OCI-LY3 (cell line): Measurements from ENCODE around the gene ARHGEF10L.

Experiments used
- H2AFZ ChIP-seq: fragments of 200-600, 300-600 bp; shearing (Covaris generic); 2 replicates; pipeline ENCODE4 v1.6.0; 2014; ENCODE audit warnings: antibody characterized with exemption, low read depth, low read length
- H3K27ac ChIP-seq: fragments of 200-600, 300-600 bp; sonication (generic); 2 replicates; pipeline ENCODE4 v1.5.1; 2014; ENCODE audit warnings: mild to moderate bottlenecking, low read length, moderate library complexity, mixed read lengths
- H3K27me3 ChIP-seq: fragments of 200-600, 300-600 bp; sonication (generic); 2 replicates; pipeline ENCODE4 v1.6.1; 2014; ENCODE audit warnings: low read depth, low read length, mixed read lengths
- H3K36me3 ChIP-seq: fragments of 200-600, 300-600 bp; sonication (generic); replicated peaks from 2 replicates; pipeline ENCODE3; 2014; ENCODE audit warnings: low read depth, low read length, mixed read lengths
- H3K4me1 ChIP-seq: fragments of 300-600, 200-600 bp; sonication (generic); 2 replicates; pipeline ENCODE4 v1.6.1; 2014; ENCODE audit warnings: low read length, mixed read lengths
- H3K4me2 ChIP-seq: fragments of 200-600, 300-600 bp; sonication (generic); 2 replicates; pipeline ENCODE4 v1.6.1; 2014; ENCODE audit warnings: low read length, mixed read lengths
- H3K4me3 ChIP-seq: fragments of 300-600, 200-600 bp; sonication (generic); 2 replicates; pipeline ENCODE4 v1.5.1; 2014; ENCODE audit warnings: antibody characterized with exemption, mild to moderate bottlenecking, low read length, moderate library complexity
- H3K79me2 ChIP-seq: fragments of 300-600, 200-600 bp; shearing (Covaris generic); 2 replicates; pipeline ENCODE4 v1.6.1; 2014; ENCODE audit warnings: mild to moderate bottlenecking, low read length, mixed read lengths
- H3K9ac ChIP-seq: fragments of 300-600, 200-600 bp; shearing (Covaris generic); 2 replicates; pipeline ENCODE4 v1.6.0; 2014; ENCODE audit warnings: mild to moderate bottlenecking, low read length, moderate library complexity
- H3K9me3 ChIP-seq: fragments of 200-600, 300-600 bp; shearing (Covaris generic); 2 replicates; pipeline ENCODE4 v1.6.1; 2014; ENCODE audit warnings: low read length, mixed read lengths; ENCODE audit not compliant: insufficient read depth
- H4K20me1 ChIP-seq: fragments of 200-600, 300-600 bp; sonication (generic); 2 replicates; pipeline ENCODE4 v1.6.1; 2016; ENCODE audit warnings: low read length, mixed read lengths; ENCODE audit not compliant: insufficient read depth
- EZH2phosphoT487 ChIP-seq: fragments of 200-600 bp; shearing (Covaris generic); IDR thresholded peaks from 2 replicates; pipeline ENCODE4 v1.6.1; 2018; ENCODE audit warnings: antibody characterized with exemption, mixed run types, low read depth
- TF ChIP-seq, protein P1 (sequence below): fragments of 200-600, 300-600 bp; sonication (generic); IDR thresholded peaks from 2 replicates; pipeline ENCODE4 v1.5.1; 2014; ENCODE audit warnings: antibody characterized with exemption, low read length, low read depth

The ARHGEF10L gene

DNA sequence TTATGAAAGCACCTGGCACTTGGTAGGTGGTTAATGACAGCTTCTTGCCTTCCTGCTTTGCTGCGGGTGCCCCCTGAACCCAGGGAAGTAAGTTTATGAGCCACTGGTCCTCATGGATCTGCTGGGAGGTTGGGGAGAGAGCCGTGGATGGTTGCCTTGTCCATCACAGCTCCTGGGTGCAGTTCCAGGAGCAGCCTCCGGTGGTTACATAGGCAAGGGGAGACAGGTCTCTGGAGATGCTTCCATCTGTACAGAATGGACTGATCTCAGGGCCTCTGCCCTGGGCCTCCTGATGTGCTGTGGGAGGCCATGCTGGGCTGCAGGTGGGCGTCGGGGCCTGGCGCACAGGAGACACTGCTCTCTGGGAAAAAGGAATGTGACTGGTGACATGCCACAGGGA lies 31.6 kb upstream of the ARHGEF10L start:
- no peak overlapping the region for H3K4me3 ChIP-seq
- H3K27ac ChIP-seq: no peak overlapping the region
- no peaks in the 10 kb centered on the region for H3K36me3 ChIP-seq
- H3K9me3 ChIP-seq: no peaks in the 10 kb centered on the region
- no peak overlapping the region for H3K4me2 ChIP-seq
- no peak overlapping the region for H2AFZ ChIP-seq
- no peak for TF ChIP-seq EZH2phosphoT487
- TF ChIP-seq, protein P1, sequence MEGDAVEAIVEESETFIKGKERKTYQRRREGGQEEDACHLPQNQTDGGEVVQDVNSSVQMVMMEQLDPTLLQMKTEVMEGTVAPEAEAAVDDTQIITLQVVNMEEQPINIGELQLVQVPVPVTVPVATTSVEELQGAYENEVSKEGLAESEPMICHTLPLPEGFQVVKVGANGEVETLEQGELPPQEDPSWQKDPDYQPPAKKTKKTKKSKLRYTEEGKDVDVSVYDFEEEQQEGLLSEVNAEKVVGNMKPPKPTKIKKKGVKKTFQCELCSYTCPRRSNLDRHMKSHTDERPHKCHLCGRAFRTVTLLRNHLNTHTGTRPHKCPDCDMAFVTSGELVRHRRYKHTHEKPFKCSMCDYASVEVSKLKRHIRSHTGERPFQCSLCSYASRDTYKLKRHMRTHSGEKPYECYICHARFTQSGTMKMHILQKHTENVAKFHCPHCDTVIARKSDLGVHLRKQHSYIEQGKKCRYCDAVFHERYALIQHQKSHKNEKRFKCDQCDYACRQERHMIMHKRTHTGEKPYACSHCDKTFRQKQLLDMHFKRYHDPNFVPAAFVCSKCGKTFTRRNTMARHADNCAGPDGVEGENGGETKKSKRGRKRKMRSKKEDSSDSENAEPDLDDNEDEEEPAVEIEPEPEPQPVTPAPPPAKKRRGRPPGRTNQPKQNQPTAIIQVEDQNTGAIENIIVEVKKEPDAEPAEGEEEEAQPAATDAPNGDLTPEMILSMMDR: no peak
- H3K4me1 ChIP-seq: no peaks in the 10 kb centered on the region
- no peaks in the 10 kb centered on the region for H3K27me3 ChIP-seq
- no peaks in the 10 kb centered on the region for H3K79me2 ChIP-seq
- H3K9ac ChIP-seq: no peak overlapping the region
- H4K20me1 ChIP-seq: no peaks in the 10 kb centered on the region

DNA sequence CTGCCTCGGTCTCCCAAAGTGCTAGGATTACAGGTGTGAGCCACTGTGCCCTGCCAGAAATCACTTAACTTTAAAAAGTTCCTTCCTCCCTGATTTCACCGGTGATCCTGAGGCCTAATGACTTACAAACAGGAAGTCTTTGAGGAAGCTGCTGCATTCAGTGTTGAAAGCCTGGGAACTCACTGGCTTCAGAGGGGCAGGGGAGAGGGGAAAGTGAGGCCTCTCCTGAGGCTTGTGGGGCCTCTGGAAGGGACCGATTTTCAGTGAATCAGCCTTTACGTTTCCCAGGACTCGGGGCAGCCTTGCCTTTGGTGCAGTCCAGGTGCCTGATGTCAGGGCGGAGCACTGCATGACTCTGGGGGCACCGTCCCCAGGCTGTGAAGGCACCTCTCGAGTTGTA lies 30.1 kb upstream of the ARHGEF10L start:
- H3K4me1 ChIP-seq: no peaks in the 10 kb centered on the region
- H3K79me2 ChIP-seq: no peaks in the 10 kb centered on the region
- no peak overlapping the region for H3K4me3 ChIP-seq
- H3K36me3 ChIP-seq: no peaks in the 10 kb centered on the region
- H3K27me3 ChIP-seq: no peaks in the 10 kb centered on the region
- no peak overlapping the region for H3K9ac ChIP-seq
- TF ChIP-seq, protein P1: no peak
- TF ChIP-seq EZH2phosphoT487: no peak
- H3K4me2 ChIP-seq: no peak overlapping the region
- H2AFZ ChIP-seq: no peak overlapping the region
- no peaks in the 10 kb centered on the region for H3K9me3 ChIP-seq
- H3K27ac ChIP-seq: no peak overlapping the region
- no peaks in the 10 kb centered on the region for H4K20me1 ChIP-seq

DNA sequence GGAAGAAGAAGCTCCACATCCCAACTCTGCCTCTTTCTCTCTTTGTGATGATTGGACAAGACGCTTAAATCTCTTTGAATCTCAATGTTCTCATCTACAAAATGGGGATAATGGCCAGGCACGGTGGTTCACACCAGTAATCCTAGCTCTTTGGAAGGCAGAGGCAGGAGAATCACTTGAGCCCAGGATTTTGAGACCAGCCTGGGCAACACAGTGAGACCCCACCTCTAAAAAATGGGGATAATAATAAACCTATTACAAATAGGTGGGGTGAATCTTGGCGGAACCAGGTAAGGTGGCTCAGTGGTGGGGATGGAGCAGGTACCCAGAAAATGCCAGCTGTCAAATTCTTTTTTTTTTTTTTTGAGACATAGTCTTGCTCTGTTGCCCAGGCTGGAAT lies 29.4 kb upstream of the ARHGEF10L start:
- Histone ChIP-seq H3K27ac (no peak overlapping the region), H3K79me2 (no peaks in the 10 kb centered on the region), H3K4me1 (no peaks in the 10 kb centered on the region), H3K4me3 (no peak overlapping the region), H4K20me1 (no peaks in the 10 kb centered on the region), H3K9ac (no peak overlapping the region), H3K4me2 (no peak overlapping the region), H3K9me3 (no peaks in the 10 kb centered on the region), H2AFZ (no peak overlapping the region), H3K36me3 (no peaks in the 10 kb centered on the region), H3K27me3 (no peaks in the 10 kb centered on the region)
- no peak for TF ChIP-seq EZH2phosphoT487
- TF ChIP-seq, protein P1: no peak

DNA sequence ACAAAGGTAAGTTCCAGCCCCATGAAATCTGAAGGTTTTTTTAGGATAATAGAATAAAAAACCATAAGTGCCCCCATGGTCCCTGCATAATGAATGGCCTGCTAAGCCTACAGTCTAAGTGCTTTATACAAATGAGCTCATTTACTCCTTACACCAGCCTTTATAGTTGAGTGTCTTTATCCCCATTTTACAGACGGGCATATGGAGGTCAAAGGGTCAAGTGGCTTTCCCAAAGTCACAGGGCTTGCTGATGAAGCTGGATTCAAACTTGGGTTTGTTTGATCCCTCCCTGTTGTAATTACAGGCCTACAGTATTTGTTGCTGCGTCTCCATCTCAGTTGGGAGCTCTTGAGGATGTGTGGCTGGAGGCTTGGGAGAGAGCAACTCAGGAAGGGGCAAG lies 28.3 kb upstream of the ARHGEF10L start:
- Histone ChIP-seq H3K27ac (no peak overlapping the region), H3K4me1 (peaks cover 6% of the 10 kb centered on the region), H3K36me3 (no peaks in the 10 kb centered on the region), H3K9ac (no peak overlapping the region), H2AFZ (no peak overlapping the region), H3K79me2 (no peaks in the 10 kb centered on the region), H4K20me1 (no peaks in the 10 kb centered on the region), H3K4me2 (no peak overlapping the region), H3K9me3 (no peaks in the 10 kb centered on the region), H3K4me3 (no peak overlapping the region), H3K27me3 (no peaks in the 10 kb centered on the region)
- TF ChIP-seq, protein P1: no peak
- TF ChIP-seq EZH2phosphoT487: no peak
